ENCODE data around the gene PAPOLA. TPM values are rescaled to one million over a fixed set of nuclear protein-coding genes. Genes with fewer than 3 reads are reported as not detected.

Gene PAPOLA
- total RNA-seq, 2 experiments from 2014 or later: 162 to 181 TPM

- Mint-ChIP-seq H3K9me3 (no peaks in the 10 kb centered on the region), H3K36me3 (ENCODE audit: low read depth) (peaks cover 15% of the 10 kb centered on the region), H3K27ac (no peak overlapping the region), H3K27me3 (ENCODE audit: low read depth) (no peaks in the 10 kb centered on the region), H3K4me3 (no peak overlapping the region), H3K4me1 (ENCODE audit: low read depth) (peaks cover 83% of the 10 kb centered on the region)
- DNase-seq: no peak
- CTCF ChIA-PET: no interaction called here
- intact Hi-C loops (cut with micrococcal nuclease): no loop called here
Measured at GRCh38 chr14:96508900-96509299, 6.7 kb downstream of the PAPOLA start.

DNA sequence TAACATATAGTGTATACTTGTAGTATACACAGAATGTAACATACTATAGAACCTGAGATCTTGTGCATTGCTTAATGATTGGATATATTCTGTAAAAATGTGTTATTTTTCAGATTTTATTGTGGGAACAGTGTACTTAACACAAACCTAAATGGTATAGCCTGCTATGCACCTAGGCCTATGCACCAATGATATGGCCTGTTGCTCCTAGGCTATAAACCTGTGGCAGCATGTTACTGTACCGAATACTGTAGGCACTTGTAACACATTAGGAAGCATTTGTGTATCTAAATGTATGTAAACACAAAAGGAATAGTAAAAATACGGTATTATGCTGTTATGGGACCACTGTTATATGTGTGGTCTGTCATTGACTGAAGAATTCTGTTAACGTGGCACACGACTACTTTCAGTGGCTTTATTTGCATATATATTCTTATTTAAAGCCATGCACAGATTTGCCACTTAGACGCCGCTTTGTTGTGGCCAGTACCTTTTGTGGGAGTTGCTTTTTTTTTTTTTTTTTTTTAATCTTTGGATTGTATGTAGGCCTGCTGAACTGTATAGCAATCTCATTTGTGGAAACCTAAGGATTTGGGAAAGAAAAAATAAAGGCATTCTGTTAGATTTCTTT, 7.4 kb downstream of the PAPOLA start:
- CTCF ChIA-PET: no interaction called here
- Mint-ChIP-seq H3K4me1 (ENCODE audit: low read depth) (peaks cover 83% of the 10 kb centered on the region), H3K27ac (no peak overlapping the region), H3K4me3 (no peak overlapping the region), H3K36me3 (ENCODE audit: low read depth) (peaks cover 9% of the 10 kb centered on the region), H3K27me3 (ENCODE audit: low read depth) (no peaks in the 10 kb centered on the region), H3K9me3 (no peaks in the 10 kb centered on the region)
- no peak for DNase-seq
- intact Hi-C loops (cut with micrococcal nuclease): no loop called here

DNA sequence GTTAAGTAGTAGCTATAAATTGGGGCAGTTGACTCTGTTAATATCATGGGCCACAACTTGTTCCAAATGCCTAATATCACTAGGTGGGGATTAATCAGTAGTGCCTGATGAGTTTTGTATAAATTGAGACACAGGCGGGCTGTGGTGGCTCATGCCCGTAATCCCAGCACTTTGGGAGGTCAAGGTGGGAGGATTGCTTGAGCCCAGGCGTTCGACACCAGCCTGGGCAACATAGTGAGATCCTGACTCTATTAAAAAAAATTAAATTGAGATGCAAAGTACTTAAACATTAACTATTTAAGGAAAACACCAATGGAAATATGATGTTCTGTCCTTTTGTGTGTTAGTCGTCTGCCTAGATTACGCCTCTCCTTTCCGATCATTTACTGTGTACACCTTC, 9.0 kb downstream of the PAPOLA start:
- H3K27me3 Mint-ChIP-seq (ENCODE audit: low read depth): no peaks in the 10 kb centered on the region
- H3K36me3 Mint-ChIP-seq (ENCODE audit: low read depth): no peaks in the 10 kb centered on the region
- no peak for DNase-seq
- H3K4me3 Mint-ChIP-seq: no peak overlapping the region
- intact Hi-C loops (cut with micrococcal nuclease): no loop called here
- CTCF ChIA-PET: interaction anchor here (1.2 kb wide), 1 partner anchor 113 kb away, joined by 3 read pairs; no protein-coding TSS in a partner anchor
- no peak overlapping the region for H3K27ac Mint-ChIP-seq
- peaks cover 79% of the 10 kb centered on the region for H3K4me1 Mint-ChIP-seq (ENCODE audit: low read depth)
- no peaks in the 10 kb centered on the region for H3K9me3 Mint-ChIP-seq

GRCh38 chr14:96511667-96512066, 9.5 kb downstream of the PAPOLA start:
- CTCF ChIA-PET: interaction anchor here (1.2 kb wide), 1 partner anchor 114 kb away, joined by 3 read pairs; no protein-coding TSS in a partner anchor
- intact Hi-C loops (cut with micrococcal nuclease): no loop called here
- no peak overlapping the region for H3K4me3 Mint-ChIP-seq
- H3K4me1 Mint-ChIP-seq (ENCODE audit: low read depth): peaks cover 82% of the 10 kb centered on the region
- H3K9me3 Mint-ChIP-seq: no peaks in the 10 kb centered on the region
- H3K36me3 Mint-ChIP-seq (ENCODE audit: low read depth): no peaks in the 10 kb centered on the region
- no peaks in the 10 kb centered on the region for H3K27me3 Mint-ChIP-seq (ENCODE audit: low read depth)
- no peak for DNase-seq
- no peak overlapping the region for H3K27ac Mint-ChIP-seq

DNA sequence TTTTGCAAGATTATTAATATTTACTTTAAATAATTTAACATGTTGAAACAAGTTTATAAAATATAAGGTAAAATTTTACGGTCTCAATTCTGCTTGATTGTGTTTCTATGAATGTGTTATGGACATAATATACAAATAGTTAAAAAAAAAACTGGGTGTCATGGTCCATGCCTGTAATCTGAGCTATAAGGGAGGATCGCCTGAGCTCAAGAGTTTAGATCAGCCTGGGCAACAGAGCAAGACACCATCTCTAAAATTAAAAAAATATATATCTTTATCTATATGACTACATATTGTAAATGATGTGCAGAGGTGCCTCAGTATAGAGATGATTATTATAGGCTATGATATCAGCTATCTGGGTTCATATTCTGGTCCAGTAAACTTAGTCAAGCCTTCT, 9.9 kb downstream of the PAPOLA start:
- Mint-ChIP-seq H3K9me3 (no peaks in the 10 kb centered on the region), H3K4me1 (ENCODE audit: low read depth) (peaks cover 86% of the 10 kb centered on the region), H3K36me3 (ENCODE audit: low read depth) (no peaks in the 10 kb centered on the region), H3K4me3 (no peak overlapping the region), H3K27me3 (ENCODE audit: low read depth) (no peaks in the 10 kb centered on the region), H3K27ac (no peak overlapping the region)
- DNase-seq: no peak
- CTCF ChIA-PET: interaction anchor here (1.2 kb wide), 1 partner anchor 114 kb away, joined by 3 read pairs; no protein-coding TSS in a partner anchor
- intact Hi-C loops (cut with micrococcal nuclease): no loop called here

GRCh38 chr14:96512602-96513397, 10.6 kb downstream of the PAPOLA start:
- H3K27ac Mint-ChIP-seq: no peak overlapping the region
- CTCF ChIA-PET: interaction anchor here (1.2 kb wide), 1 partner anchor 115 kb away, joined by 3 read pairs; no protein-coding TSS in a partner anchor
- no peak overlapping the region for H3K4me3 Mint-ChIP-seq
- DNase-seq: no peak
- H3K9me3 Mint-ChIP-seq: no peaks in the 10 kb centered on the region
- H3K27me3 Mint-ChIP-seq (ENCODE audit: low read depth): no peaks in the 10 kb centered on the region
- no peaks in the 10 kb centered on the region for H3K36me3 Mint-ChIP-seq (ENCODE audit: low read depth)
- intact Hi-C loops (cut with micrococcal nuclease): no loop called here
- H3K4me1 Mint-ChIP-seq (ENCODE audit: low read depth): peaks cover 89% of the 10 kb centered on the region

DNA sequence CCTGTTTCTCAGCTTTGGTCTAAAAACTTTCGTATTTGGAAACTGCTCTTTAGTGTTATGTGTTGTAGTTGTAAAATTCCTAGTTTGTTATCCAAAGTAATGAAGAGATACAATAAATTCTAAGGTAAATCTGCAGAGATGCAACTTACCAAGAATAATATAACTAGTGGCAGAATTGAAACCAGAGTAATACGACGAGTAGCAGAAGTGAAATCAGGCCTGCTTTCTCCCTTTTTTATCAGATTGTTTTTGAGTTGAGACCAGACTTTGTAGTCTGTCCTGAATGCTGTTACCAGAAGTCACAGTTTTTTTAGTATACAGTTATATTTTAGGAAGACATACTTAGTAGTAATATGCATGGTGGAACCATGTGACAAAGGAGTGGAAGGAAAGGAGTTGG, 12.5 kb downstream of the PAPOLA start:
- H3K9me3 Mint-ChIP-seq: no peaks in the 10 kb centered on the region
- H3K27me3 Mint-ChIP-seq (ENCODE audit: low read depth): no peaks in the 10 kb centered on the region
- H3K36me3 Mint-ChIP-seq (ENCODE audit: low read depth): no peaks in the 10 kb centered on the region
- peaks cover 75% of the 10 kb centered on the region for H3K4me1 Mint-ChIP-seq (ENCODE audit: low read depth)
- H3K27ac Mint-ChIP-seq: peak overlapping the region; percentile 46
- CTCF ChIA-PET: no interaction called here
- H3K4me3 Mint-ChIP-seq: no peak overlapping the region
- no peak for DNase-seq
- intact Hi-C loops (cut with micrococcal nuclease): no loop called here

DNA sequence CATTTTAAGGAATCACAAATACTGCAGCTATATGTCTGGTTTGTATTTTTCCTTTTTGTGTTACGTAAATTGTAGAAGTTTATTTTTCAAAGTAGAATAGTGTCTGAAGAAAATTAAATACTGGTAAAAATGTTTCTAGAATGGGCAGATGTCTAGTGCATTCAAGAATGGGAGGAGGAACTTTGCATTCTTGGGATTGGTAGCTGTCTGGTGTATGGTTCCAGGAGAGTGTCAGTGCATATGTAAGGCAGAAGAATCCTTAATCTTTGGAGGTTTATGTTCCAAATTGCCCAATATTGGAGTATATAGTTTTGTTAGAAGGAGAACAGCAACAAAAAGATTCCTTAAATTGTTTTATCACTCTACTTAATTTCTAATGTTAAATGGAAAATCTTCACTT, 13.5 kb downstream of the PAPOLA start:
- DNase-seq: no peak
- Mint-ChIP-seq H3K9me3 (no peaks in the 10 kb centered on the region), H3K4me3 (no peak overlapping the region), H3K4me1 (ENCODE audit: low read depth) (peaks cover 69% of the 10 kb centered on the region), H3K27ac (no peak overlapping the region), H3K27me3 (ENCODE audit: low read depth) (no peaks in the 10 kb centered on the region), H3K36me3 (ENCODE audit: low read depth) (peaks cover 1% of the 10 kb centered on the region)
- intact Hi-C loops (cut with micrococcal nuclease): no loop called here
- CTCF ChIA-PET: interaction anchor here (0.6 kb wide), 2 partner anchors 24 to 310 kb away, joined by 3 to 4 read pairs; no protein-coding TSS in a partner anchor

- DNase-seq: no peak
- Mint-ChIP-seq H3K9me3 (no peaks in the 10 kb centered on the region), H3K27me3 (ENCODE audit: low read depth) (no peaks in the 10 kb centered on the region), H3K4me1 (ENCODE audit: low read depth) (peaks cover 63% of the 10 kb centered on the region), H3K4me3 (no peak overlapping the region), H3K36me3 (ENCODE audit: low read depth) (peaks cover 1% of the 10 kb centered on the region), H3K27ac (no peak overlapping the region)
- intact Hi-C loops (cut with micrococcal nuclease): no loop called here
- CTCF ChIA-PET: interaction anchor here (0.6 kb wide), 1 partner anchor 309 kb away, joined by 3 read pairs; no protein-coding TSS in a partner anchor
Measured at GRCh38 chr14:96516351-96516750, 14.2 kb downstream of the PAPOLA start.

DNA sequence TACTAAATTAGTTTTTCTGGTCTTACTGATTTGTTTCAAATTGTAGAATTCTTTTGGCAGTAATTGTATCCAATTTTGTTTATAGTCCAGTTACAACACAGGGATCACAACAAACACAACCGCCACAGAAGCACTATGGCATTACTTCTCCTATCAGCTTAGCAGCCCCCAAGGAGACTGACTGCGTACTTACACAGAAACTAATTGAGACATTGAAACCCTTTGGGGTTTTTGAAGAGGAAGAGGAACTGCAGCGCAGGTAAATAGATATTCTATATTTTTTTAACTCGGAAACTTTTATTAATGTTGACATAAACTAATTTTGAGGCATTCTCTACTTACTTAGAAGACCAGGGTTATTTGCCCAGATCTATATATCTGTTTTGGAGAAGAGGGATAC, 17.8 kb downstream of the PAPOLA start:
- no peak for DNase-seq
- H3K4me1 Mint-ChIP-seq (ENCODE audit: low read depth): peaks cover 31% of the 10 kb centered on the region
- CTCF ChIA-PET: no interaction called here
- intact Hi-C loops (cut with micrococcal nuclease): no loop called here
- no peaks in the 10 kb centered on the region for H3K9me3 Mint-ChIP-seq
- no peak overlapping the region for H3K27ac Mint-ChIP-seq
- H3K4me3 Mint-ChIP-seq: no peak overlapping the region
- no peaks in the 10 kb centered on the region for H3K27me3 Mint-ChIP-seq (ENCODE audit: low read depth)
- H3K36me3 Mint-ChIP-seq (ENCODE audit: low read depth): peaks cover 11% of the 10 kb centered on the region

GRCh38 chr14:96525452-96525851, 23.3 kb downstream of the PAPOLA start:
- CTCF ChIA-PET: interaction anchor here (1.2 kb wide), 1 partner anchor 17 kb away, joined by 5 read pairs; no protein-coding TSS in a partner anchor
- Mint-ChIP-seq H3K9me3 (no peaks in the 10 kb centered on the region), H3K4me1 (ENCODE audit: low read depth) (no peaks in the 10 kb centered on the region), H3K4me3 (no peak overlapping the region), H3K27ac (no peak overlapping the region), H3K27me3 (ENCODE audit: low read depth) (no peaks in the 10 kb centered on the region), H3K36me3 (ENCODE audit: low read depth) (peaks cover 28% of the 10 kb centered on the region)
- intact Hi-C loops (cut with micrococcal nuclease): no loop called here
- DNase-seq: no peak

DNA sequence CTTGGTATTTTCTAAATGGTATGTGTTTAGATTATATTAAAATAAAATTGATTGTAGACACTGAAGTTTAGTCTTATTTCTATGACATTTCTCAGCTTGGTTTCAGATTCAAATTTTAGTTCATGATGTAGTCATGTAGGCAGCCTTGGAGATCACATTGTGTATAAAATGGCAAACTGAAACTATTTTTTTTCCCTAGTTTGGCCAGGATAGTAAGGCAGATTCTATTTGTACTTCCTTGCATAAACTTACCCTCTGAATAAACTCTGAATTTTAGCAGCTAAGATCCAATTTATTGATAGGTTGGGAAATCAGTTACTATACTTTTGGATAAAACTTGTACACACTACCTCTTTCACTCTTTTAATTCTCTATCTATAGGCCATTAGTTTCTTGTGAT, 30.4 kb downstream of the PAPOLA start:
- H3K27me3 Mint-ChIP-seq (ENCODE audit: low read depth): no peaks in the 10 kb centered on the region

More for the DNA sequence above, 30.4 kb downstream of the PAPOLA start:
- H3K27ac Mint-ChIP-seq: no peak overlapping the region
- peaks cover 2% of the 10 kb centered on the region for H3K4me1 Mint-ChIP-seq (ENCODE audit: low read depth)
- CTCF ChIA-PET: no interaction called here
- intact Hi-C loops (cut with micrococcal nuclease): no loop called here
- H3K4me3 Mint-ChIP-seq: no peak overlapping the region
- DNase-seq: no peak
- peaks cover 22% of the 10 kb centered on the region for H3K36me3 Mint-ChIP-seq (ENCODE audit: low read depth)
- no peaks in the 10 kb centered on the region for H3K9me3 Mint-ChIP-seq
